WI38 (cell line): ENCODE results near the gene HDAC4.

Experiments
- H3K4me3 ChIP-seq: 2 replicates; pipeline ENCODE4 v1.5.1; 2011; ENCODE audit warnings: low read depth, mild to moderate bottlenecking, control low read depth, low read length
- TF ChIP-seq, protein P1 (sequence below): IDR thresholded peaks from 2 replicates; pipeline ENCODE4 v1.5.1; 2012; ENCODE audit warnings: low read depth, mild to moderate bottlenecking, control low read depth, low read length

Gene HDAC4

DNA sequence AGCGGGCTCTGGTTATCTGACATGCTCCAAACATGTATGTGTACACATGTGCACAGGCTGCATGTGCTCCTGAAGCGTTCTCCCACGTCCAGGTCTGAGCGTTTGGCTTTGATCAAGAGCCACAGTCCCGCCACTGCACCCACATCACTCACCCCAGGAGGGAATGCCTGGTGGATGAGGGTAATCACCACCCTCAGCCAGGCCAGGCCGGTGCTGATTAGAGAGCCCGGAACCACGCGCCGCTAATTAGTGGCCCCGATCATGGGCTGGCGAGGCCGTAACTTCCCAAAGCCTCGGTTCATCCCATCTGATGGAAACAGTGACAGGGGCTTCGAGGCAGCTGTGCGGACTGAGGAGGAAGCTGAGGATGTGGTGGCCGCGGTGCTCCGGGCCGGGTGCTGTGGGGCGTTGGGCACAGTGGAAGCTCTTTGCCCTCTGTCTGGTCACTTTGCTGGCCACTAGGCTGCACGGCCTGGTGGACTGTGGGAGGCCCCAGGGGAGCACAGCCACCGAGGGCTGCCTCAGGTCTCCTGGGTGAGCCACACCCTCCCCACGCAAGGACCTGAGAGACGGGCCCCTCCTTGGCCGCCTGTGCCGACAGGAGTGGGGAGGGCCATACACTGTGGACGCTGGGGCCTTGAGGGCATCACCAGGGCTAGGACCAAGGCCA is 333.5 kb downstream of the HDAC4 start:
- no peak overlapping the region for H3K4me3 ChIP-seq
- TF ChIP-seq, protein P1, sequence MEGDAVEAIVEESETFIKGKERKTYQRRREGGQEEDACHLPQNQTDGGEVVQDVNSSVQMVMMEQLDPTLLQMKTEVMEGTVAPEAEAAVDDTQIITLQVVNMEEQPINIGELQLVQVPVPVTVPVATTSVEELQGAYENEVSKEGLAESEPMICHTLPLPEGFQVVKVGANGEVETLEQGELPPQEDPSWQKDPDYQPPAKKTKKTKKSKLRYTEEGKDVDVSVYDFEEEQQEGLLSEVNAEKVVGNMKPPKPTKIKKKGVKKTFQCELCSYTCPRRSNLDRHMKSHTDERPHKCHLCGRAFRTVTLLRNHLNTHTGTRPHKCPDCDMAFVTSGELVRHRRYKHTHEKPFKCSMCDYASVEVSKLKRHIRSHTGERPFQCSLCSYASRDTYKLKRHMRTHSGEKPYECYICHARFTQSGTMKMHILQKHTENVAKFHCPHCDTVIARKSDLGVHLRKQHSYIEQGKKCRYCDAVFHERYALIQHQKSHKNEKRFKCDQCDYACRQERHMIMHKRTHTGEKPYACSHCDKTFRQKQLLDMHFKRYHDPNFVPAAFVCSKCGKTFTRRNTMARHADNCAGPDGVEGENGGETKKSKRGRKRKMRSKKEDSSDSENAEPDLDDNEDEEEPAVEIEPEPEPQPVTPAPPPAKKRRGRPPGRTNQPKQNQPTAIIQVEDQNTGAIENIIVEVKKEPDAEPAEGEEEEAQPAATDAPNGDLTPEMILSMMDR = no peak

DNA sequence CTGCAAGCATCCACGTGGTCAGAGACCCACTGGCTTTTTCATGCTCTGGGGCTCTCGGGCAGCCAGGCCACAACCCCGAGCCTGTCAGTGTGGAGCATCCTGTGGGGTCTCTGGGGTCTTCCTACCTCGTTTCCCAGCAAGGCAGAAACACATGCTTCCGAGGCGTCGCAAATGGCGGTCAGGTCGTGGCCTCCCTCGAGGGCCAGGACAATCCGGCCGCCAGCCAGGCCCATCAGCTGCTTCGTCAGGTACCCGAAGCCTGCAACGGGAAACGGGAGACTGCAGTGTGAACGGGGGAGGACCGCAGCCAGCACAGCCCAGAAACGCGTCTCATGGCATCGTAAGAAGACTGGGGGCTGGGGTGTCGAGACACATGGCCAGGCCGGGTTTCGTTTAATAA is 334.2 kb downstream of the HDAC4 start:
- no peak overlapping the region for H3K4me3 ChIP-seq
- TF ChIP-seq, protein P1 = no peak

DNA sequence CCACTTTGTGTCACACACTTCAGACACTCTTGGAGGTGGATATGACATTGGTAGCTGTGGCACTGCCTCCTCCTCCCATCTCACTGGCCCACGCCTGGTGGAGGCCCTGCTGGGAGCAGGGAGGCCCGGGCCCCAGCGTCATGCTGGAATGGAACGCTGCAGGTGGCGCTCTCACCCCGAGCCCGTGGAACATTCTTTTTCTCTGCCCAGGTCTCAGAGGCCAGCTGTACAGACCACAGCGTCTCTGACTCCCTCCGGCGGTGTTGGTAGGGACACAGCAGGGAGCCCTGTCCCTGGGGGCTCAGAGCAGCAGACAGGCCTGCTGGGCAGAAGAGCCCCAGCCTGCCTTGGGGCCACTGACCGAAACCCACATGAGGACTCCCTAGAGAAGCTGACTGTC is 334.9 kb downstream of the HDAC4 start:
- H3K4me3 ChIP-seq = no peak overlapping the region
- TF ChIP-seq, protein P1 = no peak

DNA sequence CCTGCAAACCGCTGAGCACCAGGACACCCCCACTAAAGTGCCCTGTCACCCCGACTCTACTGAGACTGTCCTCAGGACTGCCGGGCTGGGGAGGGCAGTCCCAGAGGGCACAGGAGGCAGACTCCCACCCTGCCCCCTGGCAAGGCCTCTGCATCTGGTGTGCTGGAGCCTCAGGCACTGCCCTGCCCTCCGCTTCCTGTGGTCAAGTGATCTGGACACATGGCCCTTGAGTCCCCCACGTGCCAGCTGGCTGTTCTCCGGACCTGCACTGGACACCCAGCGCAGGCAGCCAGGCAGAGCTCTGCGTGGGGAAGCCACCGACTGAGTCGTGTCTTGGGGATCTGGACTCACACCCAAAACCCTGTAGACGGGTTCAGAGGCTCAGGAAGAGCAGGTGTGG is 335.3 kb downstream of the HDAC4 start:
- H3K4me3 ChIP-seq = no peak overlapping the region
- TF ChIP-seq, protein P1 = no peak

DNA sequence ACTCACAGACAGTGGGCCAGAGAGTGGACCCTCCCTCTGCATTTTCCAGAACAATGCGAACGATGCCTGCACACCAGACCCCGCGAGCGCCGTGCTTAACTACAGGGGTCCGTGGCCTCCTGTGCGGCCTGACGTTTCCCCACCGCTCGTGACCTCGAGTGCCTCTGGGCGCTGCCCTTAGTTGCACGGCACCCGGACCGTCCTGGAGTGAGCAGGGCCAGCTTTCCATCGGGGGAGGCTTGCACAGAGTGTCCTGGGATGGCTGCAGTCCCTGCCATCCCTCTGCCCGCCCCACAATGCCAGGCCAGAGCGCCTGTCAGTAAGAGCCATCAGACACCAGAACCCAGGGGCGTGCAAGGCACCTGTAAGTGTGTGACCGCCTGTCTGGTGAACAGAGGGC is 335.9 kb downstream of the HDAC4 start:
- no peak overlapping the region for H3K4me3 ChIP-seq
- TF ChIP-seq, protein P1 = no peak

DNA sequence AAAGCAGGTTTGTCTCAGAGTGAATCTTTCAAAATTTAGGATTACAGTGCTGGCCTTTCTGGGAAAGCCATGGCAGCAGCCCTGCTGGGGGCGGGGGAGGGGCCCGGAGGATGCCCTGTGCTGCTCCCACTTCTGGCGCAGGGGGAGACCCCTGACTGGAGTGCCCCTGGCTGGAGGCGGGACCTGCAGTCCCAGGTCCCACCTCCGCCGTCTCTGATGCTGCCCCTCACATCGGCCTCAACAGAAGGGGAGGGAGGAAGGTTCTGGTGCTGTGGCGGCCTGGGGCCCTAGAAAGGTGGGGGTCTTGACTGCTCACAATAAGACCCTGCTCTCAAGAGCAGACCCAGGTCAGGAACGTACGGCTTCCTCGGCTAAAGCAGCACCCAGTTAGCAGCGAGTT is 336.6 kb downstream of the HDAC4 start:
- no peak overlapping the region for H3K4me3 ChIP-seq
- TF ChIP-seq, protein P1 = no peak

DNA sequence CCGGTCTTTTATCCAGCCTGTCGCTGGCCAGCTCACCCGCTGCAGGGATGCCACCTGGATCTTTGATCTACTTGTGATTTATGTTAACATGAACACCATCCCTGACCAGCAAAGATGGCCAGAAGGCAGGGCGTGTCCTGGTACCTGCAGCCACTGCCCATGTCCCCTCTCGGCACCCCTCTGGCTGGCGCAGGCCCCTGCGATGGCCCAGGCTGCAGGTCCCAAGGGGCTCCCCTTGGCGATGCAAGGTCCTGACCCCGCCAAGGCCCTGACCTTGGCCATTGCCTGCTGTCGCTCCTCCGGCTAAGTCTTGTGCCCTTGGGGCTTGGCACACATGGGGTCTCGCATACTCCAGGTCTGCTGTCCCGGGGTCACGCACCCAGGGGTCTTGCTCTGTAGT is 338.1 kb downstream of the HDAC4 start:
- TF ChIP-seq, protein P1 = no peak
- no peak overlapping the region for H3K4me3 ChIP-seq
